HG02970 (cell line): Measurements from ENCODE around the gene NEGR1.

ENCODE experiments used
- ATAC-seq: cut with Tn5 transposase; IDR thresholded peaks from one replicate; pipeline ENCODE4 v1.9.1; 2021; ENCODE audit warnings: mild to moderate bottlenecking, moderate library complexity, moderate number of reproducible peaks; ENCODE audit not compliant: unreplicated experiment, low FRiP score

The NEGR1 gene

GRCh38 chr1:71428029-71428428, 854.3 kb downstream of the NEGR1 start:
- ATAC-seq = no peak

- ATAC-seq = no peak
Measured at GRCh38 chr1:71427066-71427465, 855.3 kb downstream of the NEGR1 start.

GRCh38 chr1:71424536-71424935, 857.8 kb downstream of the NEGR1 start:
- no peak for ATAC-seq

- no peak for ATAC-seq
Measured at GRCh38 chr1:71422221-71422620, 860.1 kb downstream of the NEGR1 start.

GRCh38 chr1:71417421-71417820, 864.9 kb downstream of the NEGR1 start:
- no peak for ATAC-seq

- ATAC-seq = no peak
Measured at GRCh38 chr1:71414179-71414578, 868.2 kb downstream of the NEGR1 start.

GRCh38 chr1:71413441-71414175, 868.7 kb downstream of the NEGR1 start:
- ATAC-seq = no peak

- ATAC-seq = no peak
Measured at GRCh38 chr1:71400050-71400449, 882.3 kb downstream of the NEGR1 start.

- no peak for ATAC-seq
Measured at GRCh38 chr1:71399594-71399993, 882.7 kb downstream of the NEGR1 start.

- ATAC-seq = no peak
Measured at GRCh38 chr1:71393301-71393700, 889.0 kb downstream of the NEGR1 start.

- no peak for ATAC-seq
Measured at GRCh38 chr1:71390518-71390917, 891.8 kb downstream of the NEGR1 start.

GRCh38 chr1:71377886-71378285, 904.5 kb downstream of the NEGR1 start:
- no peak for ATAC-seq

- no peak for ATAC-seq
Measured at GRCh38 chr1:71372496-71372895, 909.8 kb downstream of the NEGR1 start.

- no peak for ATAC-seq
Measured at GRCh38 chr1:71371581-71371980, 910.8 kb downstream of the NEGR1 start.

GRCh38 chr1:71364236-71364635, 918.1 kb downstream of the NEGR1 start:
- no peak for ATAC-seq

GRCh38 chr1:71362691-71363090, 919.6 kb downstream of the NEGR1 start:
- ATAC-seq = no peak

- no peak for ATAC-seq
Measured at GRCh38 chr1:71362076-71362475, 920.3 kb downstream of the NEGR1 start.

GRCh38 chr1:71357708-71358107, 924.6 kb downstream of the NEGR1 start:
- no peak for ATAC-seq

- ATAC-seq = no peak
Measured at GRCh38 chr1:71351438-71351837, 930.9 kb downstream of the NEGR1 start.

GRCh38 chr1:71350805-71351204, 931.5 kb downstream of the NEGR1 start:
- ATAC-seq = no peak

- no peak for ATAC-seq
Measured at GRCh38 chr1:71350330-71350729, 932.0 kb downstream of the NEGR1 start.
